Osteocyte (in vitro differentiated cells): Measurements from ENCODE around the gene TEAD3. TPM values are rescaled to one million over a fixed set of nuclear protein-coding genes. Genes with fewer than 3 reads are reported as not detected.

Experiments used
- DNase-seq: peaks from one replicate; pipeline ENCODE4 v3.0.0; 2021; ENCODE audit warnings: mixed read lengths; ENCODE audit not compliant: unreplicated experiment; ENCODE audit errors: extremely low spot score
- H3K27ac Mint-ChIP-seq: one replicate; pipeline ENCODE4 v1.8.0; 2021; ENCODE audit warnings: mild to moderate bottlenecking, mixed read lengths; ENCODE audit not compliant: unreplicated experiment
- H3K27me3 Mint-ChIP-seq: one replicate; pipeline ENCODE4 v1.8.0; 2021; ENCODE audit warnings: mixed read lengths; ENCODE audit not compliant: unreplicated experiment
- H3K36me3 Mint-ChIP-seq: one replicate; pipeline ENCODE4 v1.8.0; 2021; ENCODE audit warnings: mixed read lengths; ENCODE audit not compliant: unreplicated experiment
- H3K4me1 Mint-ChIP-seq: one replicate; pipeline ENCODE4 v1.8.0; 2021; ENCODE audit warnings: mixed read lengths; ENCODE audit not compliant: unreplicated experiment
- H3K4me3 Mint-ChIP-seq: one replicate; pipeline ENCODE4 v1.8.0; 2021; ENCODE audit warnings: mild to moderate bottlenecking, moderate library complexity, mixed read lengths; ENCODE audit not compliant: unreplicated experiment
- H3K9me3 Mint-ChIP-seq: one replicate; pipeline ENCODE4 v1.8.0; 2021; ENCODE audit warnings: mixed read lengths; ENCODE audit not compliant: unreplicated experiment
- CTCF ChIP-seq: fragments of 200-600 bp; sonication (generic); IDR thresholded peaks from 2 replicates; pipeline ENCODE4 v1.5.0; 2021; ENCODE audit warnings: antibody characterized with exemption, mild to moderate bottlenecking, moderate library complexity
- total RNA-seq: library from RNA; stranded (reverse); gene quantifications from 2 replicates; pipeline ENCODE4 v1.2.1, GENCODE V29; 2021

TEAD3 gene
- total RNA-seq, 1 donor from 2014 or later = 44.8 TPM

DNA sequence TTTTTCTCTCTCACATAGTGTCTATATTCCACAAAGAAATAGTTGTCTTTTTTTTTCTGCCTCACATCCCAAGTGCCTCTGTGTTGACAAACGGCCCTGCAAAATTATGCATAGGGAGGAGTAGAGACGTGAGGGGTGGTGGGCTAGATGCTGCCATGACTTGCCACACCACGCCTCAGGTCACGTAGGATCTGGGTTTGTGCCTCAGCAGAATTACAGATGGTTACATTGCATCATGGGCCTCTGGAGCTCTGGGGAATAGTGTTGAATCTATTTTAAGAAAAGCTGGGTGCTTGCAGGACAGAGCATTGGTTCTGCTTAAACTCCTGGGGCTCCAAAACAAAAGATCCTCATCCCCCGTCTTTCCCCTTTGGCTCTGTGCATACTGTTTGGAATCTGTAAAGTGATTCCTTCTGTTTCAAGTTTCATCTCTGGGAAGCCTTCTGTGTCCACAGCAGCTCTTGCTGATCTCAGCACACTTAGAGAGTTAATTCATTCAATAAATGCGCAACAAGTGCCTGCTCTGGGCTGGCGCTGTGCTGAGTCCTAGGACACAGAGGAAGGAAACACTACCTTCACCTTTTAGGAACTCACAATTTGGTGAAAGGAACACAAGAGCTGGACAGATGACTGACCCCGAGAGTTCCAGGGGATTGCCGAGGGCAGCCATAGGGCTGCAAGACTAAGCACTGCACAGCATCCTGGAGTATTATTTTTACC is 42.3 kb downstream of the TEAD3 start:
- no peak for DNase-seq
- H3K9me3 Mint-ChIP-seq = no peaks in the 10 kb centered on the region
- peaks cover 31% of the 10 kb centered on the region for H3K4me1 Mint-ChIP-seq
- no peak overlapping the region for H3K27ac Mint-ChIP-seq
- H3K27me3 Mint-ChIP-seq = no peaks in the 10 kb centered on the region
- peaks cover 11% of the 10 kb centered on the region for H3K36me3 Mint-ChIP-seq
- TF ChIP-seq CTCF = no peak
- H3K4me3 Mint-ChIP-seq = peak overlapping the region; percentile 6

GRCh38 chr6:35453236-35453635 is 43.6 kb downstream of the TEAD3 start:
- no peak for TF ChIP-seq CTCF
- Mint-ChIP-seq H3K27me3 (no peaks in the 10 kb centered on the region), H3K4me3 (peak overlapping the region; percentile 73), H3K36me3 (peaks cover 8% of the 10 kb centered on the region), H3K9me3 (no peaks in the 10 kb centered on the region), H3K27ac (peak overlapping the region; percentile 12), H3K4me1 (peaks cover 32% of the 10 kb centered on the region)
- DNase-seq = no peak

DNA sequence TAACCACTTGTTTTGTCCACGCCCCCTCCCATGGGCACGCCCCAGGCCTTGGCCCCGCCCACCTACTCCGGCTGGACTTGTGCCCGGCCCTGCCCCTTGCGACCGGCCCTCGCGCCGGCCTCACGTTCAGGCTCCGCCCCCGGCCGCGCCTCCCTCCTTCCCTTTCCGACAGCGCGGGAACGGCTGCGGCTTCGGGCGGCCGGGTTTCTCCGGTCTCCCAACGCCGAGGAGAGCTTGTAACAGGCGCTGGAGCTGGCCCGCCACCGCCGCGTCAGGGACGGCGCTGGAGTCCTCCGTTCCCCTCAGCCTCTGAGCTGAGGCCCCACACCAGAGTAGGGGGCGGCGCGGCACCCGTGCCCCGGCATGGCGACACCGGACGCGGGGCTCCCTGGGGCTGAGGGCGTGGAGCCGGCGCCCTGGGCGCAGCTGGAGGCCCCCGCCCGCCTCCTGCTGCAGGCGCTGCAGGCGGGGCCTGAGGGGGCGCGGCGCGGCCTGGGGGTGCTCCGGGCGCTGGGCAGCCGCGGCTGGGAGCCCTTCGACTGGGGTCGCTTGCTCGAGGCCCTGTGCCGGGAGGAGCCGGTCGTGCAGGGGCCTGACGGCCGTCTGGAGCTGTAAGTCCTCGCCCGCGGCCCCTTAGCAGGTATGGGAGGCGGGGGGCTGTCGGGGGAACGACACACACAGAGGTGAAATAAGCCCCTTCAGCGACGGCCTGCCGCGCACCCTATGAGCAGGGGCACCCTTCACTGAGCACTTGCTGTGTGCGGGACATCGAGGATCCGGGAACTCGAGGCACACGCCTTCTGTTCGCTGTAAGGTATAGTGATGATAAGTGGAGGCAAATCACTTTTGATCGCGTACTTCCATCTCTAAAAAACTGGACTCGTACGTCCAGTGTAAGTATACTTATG is 44.4 kb downstream of the TEAD3 start, which contains the start of gene FANCE:
Gene FANCE (plus strand): TSS at position 156 of the 908 bp plus-strand sequence. CDS start 208 bp downstream, at position 364.
- peaks cover 34% of the 10 kb centered on the region for H3K4me1 Mint-ChIP-seq
- H3K4me3 Mint-ChIP-seq = peak within 1 kb of the TSS; percentile 79
- H3K27ac Mint-ChIP-seq = peak within 1 kb of the TSS; percentile 12
- H3K27me3 Mint-ChIP-seq = no peaks in the 10 kb centered on the region
- no peaks in the 10 kb centered on the region for H3K9me3 Mint-ChIP-seq
- DNase-seq = peak; percentile 98
- H3K36me3 Mint-ChIP-seq = peaks cover 8% of the 10 kb centered on the region
- no peak for TF ChIP-seq CTCF

- Mint-ChIP-seq H3K4me3 (peak overlapping the region; percentile 79), H3K9me3 (no peaks in the 10 kb centered on the region), H3K27ac (peak overlapping the region; percentile 3), H3K27me3 (no peaks in the 10 kb centered on the region), H3K36me3 (peaks cover 8% of the 10 kb centered on the region), H3K4me1 (peaks cover 34% of the 10 kb centered on the region)
- DNase-seq = no peak
- TF ChIP-seq CTCF = no peak
Measured at GRCh38 chr6:35451354-35452182, 45.3 kb downstream of the TEAD3 start.
